Measurements from ENCODE around the gene RASGRF1.

DNA sequence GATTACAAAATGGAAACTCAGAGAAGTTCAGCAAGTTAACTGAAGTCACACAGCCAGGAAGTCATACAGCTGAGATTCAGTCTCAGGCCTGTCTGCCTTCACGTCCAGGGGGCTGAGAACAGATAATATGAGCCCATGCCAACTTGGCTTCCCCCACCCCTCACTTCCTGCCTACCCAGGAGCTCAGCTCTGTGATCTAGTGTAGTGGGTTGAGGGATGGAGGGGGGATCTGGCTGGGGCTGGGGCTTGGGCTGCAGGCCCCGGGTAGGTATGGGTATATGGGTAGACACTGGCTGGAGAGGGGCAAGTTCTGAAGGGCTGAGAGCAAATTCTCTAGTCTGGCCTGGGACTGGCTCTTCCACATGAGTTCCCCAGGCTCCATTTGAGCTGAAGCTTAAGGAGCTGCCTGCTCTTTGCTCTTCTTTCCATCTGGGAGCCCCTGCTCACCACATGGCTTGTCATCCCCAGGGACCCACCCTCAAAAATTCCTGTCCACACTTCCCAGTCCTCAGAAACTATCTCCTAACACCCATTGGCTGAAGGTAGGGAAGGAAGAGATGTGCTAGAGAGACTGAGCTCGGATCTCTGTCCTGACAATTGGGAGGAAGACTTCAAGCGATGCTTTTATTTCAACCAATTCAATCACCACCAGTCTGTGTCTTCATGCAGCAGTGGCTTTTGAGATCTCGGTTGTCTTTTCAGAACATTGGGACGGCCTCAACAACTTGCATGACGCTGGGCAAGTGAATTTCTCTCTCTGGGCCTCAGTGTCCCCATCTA lies 2.0 kb downstream of the RASGRF1 start:
- TF ChIP-seq, protein P1, sequence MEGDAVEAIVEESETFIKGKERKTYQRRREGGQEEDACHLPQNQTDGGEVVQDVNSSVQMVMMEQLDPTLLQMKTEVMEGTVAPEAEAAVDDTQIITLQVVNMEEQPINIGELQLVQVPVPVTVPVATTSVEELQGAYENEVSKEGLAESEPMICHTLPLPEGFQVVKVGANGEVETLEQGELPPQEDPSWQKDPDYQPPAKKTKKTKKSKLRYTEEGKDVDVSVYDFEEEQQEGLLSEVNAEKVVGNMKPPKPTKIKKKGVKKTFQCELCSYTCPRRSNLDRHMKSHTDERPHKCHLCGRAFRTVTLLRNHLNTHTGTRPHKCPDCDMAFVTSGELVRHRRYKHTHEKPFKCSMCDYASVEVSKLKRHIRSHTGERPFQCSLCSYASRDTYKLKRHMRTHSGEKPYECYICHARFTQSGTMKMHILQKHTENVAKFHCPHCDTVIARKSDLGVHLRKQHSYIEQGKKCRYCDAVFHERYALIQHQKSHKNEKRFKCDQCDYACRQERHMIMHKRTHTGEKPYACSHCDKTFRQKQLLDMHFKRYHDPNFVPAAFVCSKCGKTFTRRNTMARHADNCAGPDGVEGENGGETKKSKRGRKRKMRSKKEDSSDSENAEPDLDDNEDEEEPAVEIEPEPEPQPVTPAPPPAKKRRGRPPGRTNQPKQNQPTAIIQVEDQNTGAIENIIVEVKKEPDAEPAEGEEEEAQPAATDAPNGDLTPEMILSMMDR (optimal IDR thresholded peaks at IDR 0.05 in 1 of 3, IDR thresholded peaks at IDR 0.05 in 1 of 3, conservative IDR thresholded peaks at IDR 0.05 in 1 of 3; ENCODE audit: extremely low read depth in 1 of 3, insufficient read depth in 2 of 3, low read length in 3 of 3), result no peak
- TF ChIP-seq EZH2 (IDR thresholded peaks at IDR 0.05; ENCODE audit: low read length), result no peak
